IgD-negative memory B cell (primary cell): ENCODE data around the gene PNP. TPM values are rescaled to one million over a fixed set of nuclear protein-coding genes. Genes with fewer than 3 reads are reported as not detected.

Experiments used
- H3K27ac Mint-ChIP-seq, 3 donors: one replicate each; pipeline ENCODE4 v1.8.0; 2020 to 2022; ENCODE audit warnings: mild to moderate bottlenecking in 3 of 3, mixed read lengths in 3 of 3, moderate library complexity in 1 of 3
- H3K27me3 Mint-ChIP-seq: one replicate; pipeline ENCODE4 v1.8.0; 2021; ENCODE audit warnings: mixed read lengths
- H3K36me3 Mint-ChIP-seq: one replicate; pipeline ENCODE4 v1.8.0; 2020; ENCODE audit warnings: mild to moderate bottlenecking, mixed read lengths
- H3K4me1 Mint-ChIP-seq, 3 donors: one replicate each; pipeline ENCODE4 v1.8.0; 2020 to 2022; ENCODE audit warnings: mixed read lengths in 3 of 3, mild to moderate bottlenecking in 1 of 3
- H3K4me3 Mint-ChIP-seq, 4 donors: one replicate each; pipeline ENCODE4 v1.8.0; 2020 to 2022; ENCODE audit warnings: mild to moderate bottlenecking in 4 of 4, mixed read lengths in 4 of 4, moderate library complexity in 3 of 4
- H3K9me3 Mint-ChIP-seq, 3 donors: one replicate each; pipeline ENCODE4 v1.8.0; 2020 to 2021; ENCODE audit warnings: mixed read lengths in 3 of 3, mild to moderate bottlenecking in 1 of 3
- polyA plus RNA-seq: library from polyadenylated mRNA; unstranded; fragments of 300-500 nt; fragmentation: Illumina TruSeq; gene quantifications from one replicate; pipeline ENCODE4 v1.2.3, GENCODE V29; 2021

The PNP gene
- polyA plus RNA-seq, 1 donor from 2014 or later = 37.6 TPM

GRCh38 chr14:20468764-20469241 is 403 bp upstream of the PNP start:
- no peaks in the 10 kb centered on the region for H3K27me3 Mint-ChIP-seq
- H3K4me3 Mint-ChIP-seq = peak overlapping the region; percentile 93 to 100 (median 98)
- H3K27ac Mint-ChIP-seq = peak overlapping the region; percentile 76 to 96 (median 76)
- peaks cover 5% of the 10 kb centered on the region for H3K36me3 Mint-ChIP-seq
- H3K4me1 Mint-ChIP-seq = peaks cover 26 to 30% (median 28%) of the 10 kb centered on the region in 3 donors
- no peaks in the 10 kb centered on the region for H3K9me3 Mint-ChIP-seq

GRCh38 chr14:20469890-20470602 is 840 bp downstream of the PNP start:
- H3K4me1 Mint-ChIP-seq = peaks cover 23 to 30% (median 26%) of the 10 kb centered on the region in 3 donors
- H3K4me3 Mint-ChIP-seq = peak overlapping the region; percentile 93 to 100 (median 98)
- no peaks in the 10 kb centered on the region for H3K27me3 Mint-ChIP-seq
- no peaks in the 10 kb centered on the region for H3K9me3 Mint-ChIP-seq
- peak overlapping the region; percentile 76 to 96 (median 76) for H3K27ac Mint-ChIP-seq
- H3K36me3 Mint-ChIP-seq = peaks cover 11% of the 10 kb centered on the region

- H3K27ac Mint-ChIP-seq = peak overlapping the region; percentile 76 to 96 (median 76)
- H3K4me3 Mint-ChIP-seq = peak overlapping the region; percentile 93 to 100 (median 98)
- H3K9me3 Mint-ChIP-seq = no peaks in the 10 kb centered on the region
- peaks cover 11% of the 10 kb centered on the region for H3K36me3 Mint-ChIP-seq
- H3K4me1 Mint-ChIP-seq = peaks cover 24 to 30% (median 26%) of the 10 kb centered on the region in 3 donors
- H3K27me3 Mint-ChIP-seq = no peaks in the 10 kb centered on the region
Measured at GRCh38 chr14:20470603-20470901, 1.3 kb downstream of the PNP start.

GRCh38 chr14:20472536-20473169 is 3.4 kb downstream of the PNP start:
- Mint-ChIP-seq H3K9me3 (no peaks in the 10 kb centered on the region), H3K27me3 (no peaks in the 10 kb centered on the region), H3K36me3 (peaks cover 16% of the 10 kb centered on the region), H3K27ac (peak overlapping the region in 1 of 3 donors; percentile 5), H3K4me3 (peak overlapping the region in 2 of 4 donors; percentile 70 to 82), H3K4me1 (peaks cover 35 to 40% (median 37%) of the 10 kb centered on the region in 3 donors)

- peak overlapping the region; percentile 1 to 91 (median 10) for H3K27ac Mint-ChIP-seq
- H3K9me3 Mint-ChIP-seq = no peaks in the 10 kb centered on the region
- H3K27me3 Mint-ChIP-seq = no peaks in the 10 kb centered on the region
- peak overlapping the region; percentile 4 to 59 (median 38) for H3K4me3 Mint-ChIP-seq
- H3K36me3 Mint-ChIP-seq = peaks cover 15% of the 10 kb centered on the region
- peaks cover 16 to 29% (median 21%) of the 10 kb centered on the region in 3 donors for H3K4me1 Mint-ChIP-seq
Measured at GRCh38 chr14:20476776-20477175, 7.6 kb downstream of the PNP start.

GRCh38 chr14:20477211-20477876 is 8.1 kb downstream of the PNP start:
- Mint-ChIP-seq H3K9me3 (no peaks in the 10 kb centered on the region), H3K4me3 (peak overlapping the region; percentile 4 to 83 (median 50)), H3K36me3 (peaks cover 15% of the 10 kb centered on the region), H3K27me3 (no peaks in the 10 kb centered on the region), H3K4me1 (peaks cover 10 to 23% (median 16%) of the 10 kb centered on the region in 3 donors), H3K27ac (peak overlapping the region; percentile 1 to 91 (median 10))

GRCh38 chr14:20478894-20479293 is 9.7 kb downstream of the PNP start:
- Mint-ChIP-seq H3K4me1 (peaks cover 9 to 23% (median 14%) of the 10 kb centered on the region in 3 donors), H3K27ac (no peak overlapping the region), H3K4me3 (no peak overlapping the region), H3K9me3 (no peaks in the 10 kb centered on the region), H3K27me3 (no peaks in the 10 kb centered on the region), H3K36me3 (peaks cover 14% of the 10 kb centered on the region)

GRCh38 chr14:20482382-20482781 is 13.2 kb downstream of the PNP start:
- H3K27ac Mint-ChIP-seq = no peak overlapping the region
- no peaks in the 10 kb centered on the region for H3K27me3 Mint-ChIP-seq
- peaks cover 12 to 20% (median 12%) of the 10 kb centered on the region in 3 donors for H3K4me1 Mint-ChIP-seq
- no peak overlapping the region for H3K4me3 Mint-ChIP-seq
- peaks cover 6% of the 10 kb centered on the region for H3K36me3 Mint-ChIP-seq
- no peaks in the 10 kb centered on the region for H3K9me3 Mint-ChIP-seq

GRCh38 chr14:20485900-20486299 is 16.7 kb downstream of the PNP start:
- Mint-ChIP-seq H3K27ac (peak overlapping the region in 1 of 3 donors; percentile 44), H3K27me3 (peaks cover 2% of the 10 kb centered on the region), H3K4me1 (peaks cover 26 to 38% (median 35%) of the 10 kb centered on the region in 3 donors), H3K36me3 (no peaks in the 10 kb centered on the region), H3K4me3 (no peak overlapping the region), H3K9me3 (no peaks in the 10 kb centered on the region)

- Mint-ChIP-seq H3K4me3 (peak overlapping the region in 2 of 4 donors; percentile 0 to 2), H3K27ac (no peak overlapping the region), H3K36me3 (no peaks in the 10 kb centered on the region), H3K9me3 (no peaks in the 10 kb centered on the region), H3K4me1 (peaks cover 32 to 45% (median 41%) of the 10 kb centered on the region in 3 donors), H3K27me3 (peaks cover 2% of the 10 kb centered on the region)
Measured at GRCh38 chr14:20486684-20487395, 17.6 kb downstream of the PNP start.

GRCh38 chr14:20487396-20487725 is 18.2 kb downstream of the PNP start:
- Mint-ChIP-seq H3K4me1 (peaks cover 32 to 49% (median 41%) of the 10 kb centered on the region in 3 donors), H3K4me3 (peak overlapping the region in 2 of 4 donors; percentile 0 to 88), H3K27me3 (peaks cover 2% of the 10 kb centered on the region), H3K36me3 (no peaks in the 10 kb centered on the region), H3K27ac (peak overlapping the region in 1 of 3 donors; percentile 20), H3K9me3 (no peaks in the 10 kb centered on the region)

GRCh38 chr14:20489093-20489994 is 20.1 kb downstream of the PNP start:
- peaks cover 40 to 59% (median 48%) of the 10 kb centered on the region in 3 donors for H3K4me1 Mint-ChIP-seq
- H3K27me3 Mint-ChIP-seq = peaks cover 2% of the 10 kb centered on the region
- peak overlapping the region; percentile 25 to 77 (median 73) for H3K4me3 Mint-ChIP-seq
- H3K27ac Mint-ChIP-seq = peak overlapping the region; percentile 4 to 92 (median 13)
- no peaks in the 10 kb centered on the region for H3K9me3 Mint-ChIP-seq
- peaks cover 2% of the 10 kb centered on the region for H3K36me3 Mint-ChIP-seq

GRCh38 chr14:20490563-20490962 is 21.4 kb downstream of the PNP start:
- H3K4me1 Mint-ChIP-seq = peaks cover 40 to 65% (median 52%) of the 10 kb centered on the region in 3 donors
- peaks cover 2% of the 10 kb centered on the region for H3K36me3 Mint-ChIP-seq

GRCh38 chr14:20492486-20492885 is 23.3 kb downstream of the PNP start:
- Mint-ChIP-seq H3K27me3 (peaks cover 2% of the 10 kb centered on the region), H3K27ac (no peak overlapping the region), H3K4me3 (peak overlapping the region in 1 of 4 donors; percentile 59), H3K36me3 (peaks cover 2% of the 10 kb centered on the region), H3K4me1 (peaks cover 42 to 54% (median 42%) of the 10 kb centered on the region in 3 donors), H3K9me3 (no peaks in the 10 kb centered on the region)

More at GRCh38 chr14:20490563-20490962, 21.4 kb downstream of the PNP start:
- peaks cover 2% of the 10 kb centered on the region for H3K27me3 Mint-ChIP-seq
- no peaks in the 10 kb centered on the region for H3K9me3 Mint-ChIP-seq
- peak overlapping the region in 2 of 3 donors; percentile 18 to 85 for H3K27ac Mint-ChIP-seq
- peak overlapping the region in 3 of 4 donors; percentile 76 to 82 (median 78) for H3K4me3 Mint-ChIP-seq
